Caki2 (cell line): Measurements from ENCODE around the gene TSPOAP1. TPM values are rescaled to one million over a fixed set of nuclear protein-coding genes. Genes with fewer than 3 reads are reported as not detected.

Source experiments
- DNase-seq: peaks from one replicate; pipeline ENCODE4 v3.0.0-alpha.2; 2015; ENCODE audit warnings: low read depth
- in situ Hi-C: cut with HindIII; loops from 2 replicates; pipeline ENCODE4 v1.10.0; 2016; ENCODE audit warnings: low sequenced_read_pairs, low pct_unique_long_range_greater_than_20kb, mixed read lengths
- total RNA-seq: library from RNA; depleted of rRNA; stranded (reverse); fragments of >200 nt; shearing (Covaris generic); gene quantifications from 2 replicates; pipeline ENCODE4 v1.2.3, GENCODE V29; 2014; ENCODE audit warnings: low replicate concordance

TSPOAP1 gene
- total RNA-seq, 1 experiment from 2014 or later = not detected

GRCh38 chr17:58322581-58323185 lies 5.9 kb downstream of the TSPOAP1 start:
- in situ Hi-C loops = no loop called here
- no peak for DNase-seq

DNA sequence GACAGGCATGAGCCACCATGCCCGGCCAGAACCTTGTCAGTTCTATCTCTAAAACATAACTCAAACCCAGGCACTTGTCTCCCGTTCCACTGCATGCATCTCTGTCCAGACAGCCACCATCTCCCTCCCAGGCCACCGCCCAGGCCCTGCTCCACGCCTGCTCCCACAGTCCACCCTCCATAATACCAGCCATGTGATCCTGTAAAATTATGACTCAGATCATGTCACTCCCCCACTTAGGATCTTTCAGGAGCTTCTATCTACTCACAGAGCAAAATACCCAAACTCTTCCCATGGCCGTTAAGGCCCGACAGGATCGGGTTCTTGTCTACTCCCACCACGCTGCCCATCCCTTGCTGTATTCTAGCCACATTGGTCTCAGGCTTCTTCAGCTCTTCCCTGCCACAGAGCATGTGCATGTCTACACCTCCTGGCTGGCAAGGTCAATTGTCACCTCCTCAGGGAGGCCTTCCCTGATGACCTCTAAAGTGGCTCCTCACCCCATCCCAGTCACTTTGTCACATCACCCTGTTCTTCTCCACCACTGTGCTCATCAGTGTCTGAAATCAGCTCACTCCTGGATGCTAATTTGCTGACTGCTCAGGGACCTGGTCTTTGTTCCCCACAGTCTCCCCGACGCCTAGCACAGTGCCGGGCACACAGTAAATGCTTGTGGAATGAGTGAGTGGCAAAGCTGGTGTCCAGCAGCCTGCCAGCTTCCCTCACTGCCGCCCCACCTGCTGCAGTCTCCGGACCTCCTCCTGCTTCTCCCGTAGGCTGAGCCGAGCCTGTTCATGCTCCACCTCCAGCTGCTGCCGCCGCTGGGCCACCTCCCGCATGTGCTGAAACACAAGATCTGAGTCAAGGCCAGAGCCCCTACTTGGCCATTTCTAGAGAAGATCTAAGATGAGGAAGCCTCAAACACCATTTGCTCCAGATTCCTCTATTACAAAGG lies 6.7 kb downstream of the TSPOAP1 start:
- in situ Hi-C loops = no loop called here
- no peak for DNase-seq

GRCh38 chr17:58320570-58321323 lies 7.8 kb downstream of the TSPOAP1 start:
- DNase-seq = no peak
- in situ Hi-C loops = no loop called here

DNA sequence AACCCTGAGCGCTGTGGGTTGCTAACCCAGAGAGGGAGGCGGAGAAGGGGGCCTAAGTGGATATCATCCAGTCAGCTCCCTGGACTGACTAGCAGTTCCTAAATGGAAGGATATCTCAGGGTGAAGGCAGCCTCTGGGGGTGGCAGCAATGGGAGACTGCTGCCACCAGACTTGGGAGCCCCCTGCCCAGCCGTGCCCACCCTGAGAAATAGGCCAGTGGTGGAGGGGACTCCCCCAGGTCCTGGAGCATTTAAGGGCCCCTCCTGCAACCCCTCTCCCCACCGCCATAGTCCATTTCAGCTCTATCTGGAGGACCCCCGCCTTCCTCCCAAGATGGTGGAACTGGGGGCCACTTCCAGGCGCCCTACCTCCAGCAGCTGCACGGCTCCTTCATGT lies 8.4 kb downstream of the TSPOAP1 start:
- no peak for DNase-seq
- in situ Hi-C loops = no loop called here

GRCh38 chr17:58319173-58320162 lies 9.1 kb downstream of the TSPOAP1 start:
- in situ Hi-C loops = no loop called here
- DNase-seq = no peak

DNA sequence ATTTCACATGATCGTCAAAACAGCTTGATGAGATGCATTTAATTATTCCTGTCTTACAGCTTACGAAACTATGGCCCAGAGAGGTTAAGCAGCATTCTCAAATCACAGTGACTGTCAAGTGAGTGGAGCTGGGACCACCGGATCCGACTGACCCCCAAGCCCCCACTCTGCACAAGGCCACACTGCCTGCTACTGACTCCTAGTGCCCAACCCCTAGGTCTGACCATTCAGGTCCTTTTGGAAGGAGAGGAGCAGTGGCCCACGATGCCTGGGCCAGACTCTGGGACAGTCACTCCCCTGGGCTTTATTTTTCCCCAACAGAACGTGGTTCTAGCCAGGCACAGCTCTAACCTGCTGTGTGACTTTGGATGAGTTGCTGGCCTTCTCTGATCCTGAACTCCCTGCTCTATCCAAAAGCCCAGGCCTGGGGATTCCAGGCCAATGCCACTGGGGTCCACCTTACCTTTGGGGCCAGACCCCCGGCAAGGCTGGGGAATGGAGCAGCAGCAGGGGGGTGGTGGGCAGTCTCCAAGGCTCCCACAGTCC lies 9.9 kb downstream of the TSPOAP1 start:
- in situ Hi-C loops = no loop called here
- DNase-seq = no peak

DNA sequence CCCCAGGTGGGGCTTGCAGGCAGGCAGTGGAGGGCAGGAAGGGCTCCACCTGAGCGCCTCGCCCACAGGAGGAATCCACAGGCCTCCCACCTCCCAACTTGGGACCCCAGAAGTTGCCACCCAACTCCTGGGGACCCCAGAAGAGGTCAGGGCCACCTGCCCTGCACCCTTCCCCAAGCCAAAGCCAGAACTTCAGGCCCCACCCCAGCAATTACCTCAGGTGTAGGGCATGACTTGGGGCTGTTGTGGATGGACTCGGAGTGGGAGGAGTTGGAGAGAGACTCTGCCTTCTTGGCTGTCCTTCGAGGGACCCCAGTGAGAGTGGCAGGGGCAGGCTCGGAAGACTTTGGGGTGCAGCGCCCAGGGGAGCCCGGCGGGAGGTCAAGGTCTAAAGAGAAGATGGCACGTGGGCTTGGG lies 10.5 kb downstream of the TSPOAP1 start:
- in situ Hi-C loops = no loop called here
- DNase-seq = no peak

GRCh38 chr17:58317421-58318064 lies 11.1 kb downstream of the TSPOAP1 start:
- peak; percentile 70 for DNase-seq
- in situ Hi-C loops = no loop called here

GRCh38 chr17:58316260-58316960 lies 12.2 kb downstream of the TSPOAP1 start:
- DNase-seq = no peak
- in situ Hi-C loops = no loop called here

GRCh38 chr17:58315750-58316149 lies 12.8 kb downstream of the TSPOAP1 start:
- no peak for DNase-seq
- in situ Hi-C loops = no loop called here

GRCh38 chr17:58315281-58315711 lies 13.3 kb downstream of the TSPOAP1 start:
- in situ Hi-C loops = no loop called here
- no peak for DNase-seq

- in situ Hi-C loops = no loop called here
- DNase-seq = no peak
Measured at GRCh38 chr17:58314706-58315015, 13.9 kb downstream of the TSPOAP1 start.

GRCh38 chr17:58313815-58314705 lies 14.5 kb downstream of the TSPOAP1 start:
- DNase-seq = no peak
- in situ Hi-C loops = no loop called here

GRCh38 chr17:58312829-58313228 lies 15.8 kb downstream of the TSPOAP1 start:
- in situ Hi-C loops = no loop called here
- no peak for DNase-seq

GRCh38 chr17:58312021-58312630 lies 16.5 kb downstream of the TSPOAP1 start:
- DNase-seq = no peak

More at GRCh38 chr17:58312021-58312630, 16.5 kb downstream of the TSPOAP1 start:
- in situ Hi-C loops = no loop called here
